HG03025 (cell line): ENCODE data around the gene MARCKSL1.

Experiments used
- ATAC-seq: cut with Tn5 transposase; IDR thresholded peaks from one replicate; pipeline ENCODE4 v1.9.1; 2021; ENCODE audit warnings: mild to moderate bottlenecking, moderate library complexity; ENCODE audit not compliant: unreplicated experiment, low FRiP score

Gene MARCKSL1

DNA sequence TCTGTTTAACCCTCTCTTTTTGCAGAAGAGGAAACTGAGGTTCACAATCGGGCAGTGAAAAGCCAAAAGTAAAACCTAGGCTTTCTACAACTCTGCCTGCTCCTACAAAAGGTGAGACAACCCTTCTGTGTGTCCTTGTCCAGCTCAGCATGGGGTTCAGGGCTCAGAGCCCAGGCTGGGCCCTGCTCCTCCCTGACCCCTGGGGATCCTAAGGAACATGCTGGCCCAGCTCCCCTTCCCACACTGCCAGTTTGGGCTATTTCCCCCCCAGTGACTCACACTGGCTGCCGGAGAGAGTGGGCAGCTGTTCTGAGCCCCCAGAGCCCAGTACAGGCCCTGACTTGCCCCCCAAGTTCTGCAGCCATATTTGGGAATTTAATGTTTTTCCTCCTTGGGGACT, 17.4 kb upstream of the MARCKSL1 start:
- ATAC-seq, result no peak

DNA sequence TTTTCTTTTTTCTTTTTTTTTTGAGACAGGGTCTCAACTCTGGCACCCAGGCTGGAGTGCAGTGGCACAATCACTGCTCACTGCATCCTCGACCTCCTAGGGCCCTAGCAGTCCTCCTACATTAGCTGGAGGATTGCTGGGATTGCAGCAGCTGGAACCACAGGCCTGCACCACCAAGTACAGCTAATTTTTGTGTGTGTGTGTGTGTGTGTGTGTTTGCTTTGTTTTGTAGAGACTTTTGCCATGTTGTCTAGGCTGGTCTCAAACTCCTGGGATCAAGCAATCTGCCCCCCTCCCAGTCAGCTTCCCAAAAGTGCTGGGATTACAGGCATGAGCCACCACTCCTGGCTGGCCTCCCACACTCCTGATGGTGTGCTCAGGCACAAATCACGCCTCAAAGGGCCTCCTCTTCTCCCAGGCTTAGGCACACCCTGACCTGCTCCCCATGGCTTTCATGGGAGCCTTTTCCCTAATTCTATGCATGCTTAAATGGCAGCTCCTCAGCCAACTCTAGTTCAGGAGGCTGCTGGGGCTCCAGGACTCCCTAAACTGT, 16.9 kb upstream of the MARCKSL1 start:
- no peak for ATAC-seq

DNA sequence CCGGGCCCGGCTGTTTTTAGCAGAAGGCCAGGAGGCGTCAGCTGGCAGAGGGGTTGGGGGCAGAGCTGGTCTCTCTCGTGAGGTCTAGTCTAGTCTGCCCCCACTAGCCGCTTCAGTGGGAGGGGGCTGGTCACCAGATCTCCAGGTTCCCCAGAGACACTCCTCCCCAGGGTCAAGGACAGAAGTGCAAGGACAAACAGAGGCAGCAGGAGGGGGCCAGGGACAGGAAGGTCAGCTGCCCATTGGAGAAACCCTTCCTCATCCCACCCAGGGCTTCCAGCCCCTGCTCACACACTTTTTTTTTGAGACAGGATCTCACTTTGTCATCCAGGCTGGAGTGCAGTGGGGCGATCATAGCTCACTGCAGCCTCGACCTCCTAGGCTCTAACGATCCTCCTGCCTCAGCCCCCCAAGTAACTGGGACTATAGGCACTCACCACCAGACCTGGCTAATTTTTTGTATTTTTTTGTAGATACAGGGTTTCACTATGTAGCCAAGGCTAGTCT, 16.3 kb upstream of the MARCKSL1 start:
- ATAC-seq, result no peak

DNA sequence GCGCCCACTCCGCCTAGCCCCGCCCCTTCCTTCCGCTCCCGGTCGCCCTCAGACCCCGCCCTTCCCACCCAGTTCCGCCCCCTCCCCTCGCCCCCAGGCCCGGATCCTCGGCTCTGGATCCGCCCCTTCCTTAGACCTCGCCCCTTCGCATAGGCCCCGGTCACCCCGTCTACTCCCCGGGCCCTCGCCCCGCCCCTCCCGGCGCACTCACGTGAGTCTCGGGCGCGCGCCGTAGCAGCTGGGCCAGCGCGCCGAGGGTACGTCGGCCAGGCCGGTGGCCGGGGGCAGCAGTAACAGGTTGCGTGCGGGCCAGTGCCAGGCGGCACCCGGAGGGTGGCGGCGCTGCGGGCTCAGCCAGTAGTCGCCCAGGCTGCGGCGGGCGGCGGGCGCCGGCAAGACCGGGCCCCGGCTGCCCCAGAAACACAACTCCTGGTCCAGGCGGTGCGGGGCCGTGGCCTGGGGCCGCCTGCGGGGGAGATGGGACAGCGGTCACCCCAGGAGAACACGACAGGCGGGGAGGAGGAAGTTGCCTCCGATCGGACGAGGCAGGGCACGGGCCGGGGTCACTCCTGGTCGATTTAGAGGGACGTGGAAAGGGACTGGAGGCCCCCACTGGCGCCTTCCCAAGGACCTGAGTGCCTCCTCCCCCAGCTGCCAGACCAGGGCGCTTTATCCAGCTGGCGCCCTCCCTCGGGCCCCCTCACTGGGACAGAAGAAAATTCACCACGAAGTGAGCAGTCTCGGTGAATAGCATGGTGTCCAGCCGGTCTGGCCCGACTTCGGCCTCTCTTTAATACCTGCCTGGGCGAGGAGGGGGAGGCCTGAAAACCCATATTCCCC, 15.6 kb upstream of the MARCKSL1 start:
- ATAC-seq, result peak; percentile 82

GRCh38 chr1:32350785-32351398, 14.9 kb upstream of the MARCKSL1 start:
- ATAC-seq, result peak; percentile 37

- ATAC-seq, result no peak
Observed at GRCh38 chr1:32349211-32349708, 13.2 kb upstream of the MARCKSL1 start.

GRCh38 chr1:32346532-32347157, 10.6 kb upstream of the MARCKSL1 start:
- no peak for ATAC-seq

GRCh38 chr1:32345289-32345827, 9.3 kb upstream of the MARCKSL1 start:
- no peak for ATAC-seq

GRCh38 chr1:32342704-32343103, 6.7 kb upstream of the MARCKSL1 start:
- no peak for ATAC-seq

- no peak for ATAC-seq
Observed at GRCh38 chr1:32341971-32342370, 5.9 kb upstream of the MARCKSL1 start.

GRCh38 chr1:32341186-32341757, 5.2 kb upstream of the MARCKSL1 start:
- no peak for ATAC-seq

GRCh38 chr1:32339363-32339978, 3.4 kb upstream of the MARCKSL1 start:
- no peak for ATAC-seq

GRCh38 chr1:32338637-32339145, 2.7 kb upstream of the MARCKSL1 start:
- ATAC-seq, result no peak

DNA sequence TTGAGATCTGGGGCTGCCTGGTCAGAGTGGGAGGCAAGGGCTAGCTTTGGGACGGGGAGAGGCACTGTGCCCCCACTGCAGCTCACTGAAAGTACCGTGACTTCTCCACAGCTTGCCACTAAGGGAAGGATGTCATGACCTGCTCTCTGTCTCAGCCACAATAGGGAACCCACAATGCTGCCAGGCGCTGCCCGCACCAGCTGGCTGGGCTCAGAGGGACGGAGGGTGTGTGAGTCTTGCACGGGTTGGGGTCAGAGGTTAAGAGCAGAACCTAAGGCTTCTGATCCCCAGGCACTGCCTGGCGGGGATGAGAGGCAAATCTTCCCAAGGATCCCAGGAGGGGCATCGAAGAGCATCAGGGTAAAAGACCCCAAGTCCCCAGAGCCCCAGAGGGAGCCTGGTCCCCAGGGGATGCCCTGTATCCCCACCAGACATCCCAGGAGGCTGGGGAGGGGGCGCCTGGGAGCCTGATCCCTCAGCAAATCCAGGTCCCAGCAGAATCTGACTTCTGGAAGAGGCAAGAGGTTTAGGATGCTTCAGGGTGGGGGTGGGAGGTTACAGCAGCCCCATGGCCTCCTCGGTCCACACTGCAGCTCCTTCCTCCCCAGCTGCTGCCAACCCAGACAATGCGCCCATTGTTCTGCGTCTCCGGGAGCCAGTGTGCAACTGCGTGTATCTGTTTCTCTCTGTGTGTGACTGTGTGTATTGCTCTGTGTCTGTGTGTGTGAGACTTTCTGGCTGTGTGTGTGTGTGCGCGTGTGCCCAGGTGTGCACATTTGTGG, 2.0 kb upstream of the MARCKSL1 start:
- no peak for ATAC-seq

GRCh38 chr1:32336963-32337675, 1.1 kb upstream of the MARCKSL1 start:
- no peak for ATAC-seq

DNA sequence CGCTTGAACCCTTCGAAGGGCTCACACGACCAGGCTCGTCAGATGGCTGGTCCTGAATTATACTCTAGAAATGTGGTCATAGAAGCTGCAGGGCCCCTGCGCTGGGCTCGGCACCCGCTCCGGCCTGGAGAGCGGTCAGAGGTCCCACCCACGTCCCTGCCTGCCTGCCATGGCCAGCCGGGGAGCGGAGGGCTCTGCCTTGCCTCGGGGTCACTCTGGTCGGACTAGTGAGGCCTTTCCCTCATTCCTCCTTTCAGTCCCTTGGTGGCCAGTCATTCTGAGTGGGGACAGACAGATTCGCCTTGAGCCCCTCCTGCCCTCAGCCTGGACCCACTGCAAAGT, 529 bp upstream of the MARCKSL1 start:
- no peak for ATAC-seq

DNA sequence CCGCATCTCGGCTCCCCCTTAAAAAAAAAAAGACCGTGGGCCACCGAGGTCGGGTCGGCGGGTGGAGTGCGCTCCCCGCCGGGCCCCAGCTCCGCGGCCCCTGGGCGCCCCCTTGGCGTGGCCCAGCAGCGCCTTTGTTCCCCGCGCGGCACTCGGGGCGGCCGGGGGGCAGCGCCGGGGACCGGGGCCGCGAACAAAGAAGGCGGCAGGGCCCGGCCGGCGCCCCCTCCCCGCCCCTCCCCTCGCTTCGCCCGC, 571 bp downstream of the MARCKSL1 start:
- ATAC-seq, result peak; percentile 5

DNA sequence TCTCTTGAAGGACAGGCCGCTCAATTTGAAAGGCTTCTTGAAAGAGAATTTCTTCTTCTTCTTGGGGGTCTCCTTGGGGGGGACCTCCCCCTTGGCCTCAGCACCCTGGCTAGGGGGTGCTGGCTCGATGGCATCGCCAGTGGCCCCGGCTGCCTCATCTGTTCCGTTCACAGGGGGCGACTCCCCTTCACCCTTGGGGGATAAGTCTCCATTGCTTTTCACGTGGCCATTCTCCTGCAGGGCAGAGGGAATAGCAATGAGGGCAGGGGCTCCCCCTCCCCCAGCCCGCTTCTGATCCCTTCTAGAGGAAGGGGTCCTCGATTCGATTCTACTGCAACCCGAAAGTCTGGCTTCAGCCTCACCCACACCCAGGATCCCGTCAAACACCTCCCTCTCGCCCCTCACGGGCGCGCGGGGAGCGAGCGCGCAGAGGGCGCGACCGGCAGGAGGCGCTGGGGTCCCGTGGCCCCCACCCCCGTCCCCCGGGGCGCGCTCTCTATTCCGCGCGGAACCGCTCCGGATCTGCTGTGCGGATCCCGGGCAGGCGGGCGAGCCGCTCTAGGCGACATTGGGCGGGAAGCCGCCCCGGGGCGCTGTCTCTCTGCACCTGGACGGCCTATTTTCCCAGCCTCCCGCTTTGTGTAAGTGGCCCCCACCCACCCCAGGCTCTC, 1.0 kb downstream of the MARCKSL1 start:
- ATAC-seq, result peak; percentile 17
